Adrenal gland (tissue), 12 donors: Measurements from ENCODE around the gene TCERG1L. TPM values are rescaled to one million over a fixed set of nuclear protein-coding genes. Genes with fewer than 3 reads are reported as not detected.

Experiments used
- DNase-seq, 7 donors: peaks; one replicate each; pipeline ENCODE4 v3.0.0-alpha.2; 2019 to 2020
- H3K27ac ChIP-seq, 5 donors: fragments of 200-600 bp; sonication (generic) in 4 of 5; 1 replicate in 3 of 5; 2 replicates in 2 of 5; pipeline versions ENCODE4 v1.5.1 to v1.8.0; 2016 to 2020; ENCODE audit warnings: mild to moderate bottlenecking in 1 of 5
- H3K27me3 ChIP-seq: fragments of 200-600 bp; 2 replicates; pipeline ENCODE4 v1.8.0; 2021
- H3K36me3 ChIP-seq, 2 donors: fragments of 200-600 bp; replicated peaks in 1 of 2; 1 replicate in 1 of 2; 2 replicates in 1 of 2; pipeline versions ENCODE4 v1.5.1 to v1.8.0; 2018 to 2022
- H3K4me1 ChIP-seq, 2 donors: fragments of 200-600 bp; replicated peaks in 1 of 2; 1 replicate in 1 of 2; 2 replicates in 1 of 2; pipeline versions ENCODE4 v1.5.1 to v1.8.0; 2018 to 2021
- H3K4me3 ChIP-seq, 4 donors: fragments of 200-600 bp; sonication (generic) in 3 of 4; one replicate each; pipeline ENCODE4 v1.5.1; 2016 to 2018
- H3K9me3 ChIP-seq, 3 donors: fragments of 200-600 bp; sonication (generic) in 1 of 3; replicated peaks in 1 of 3; 1 replicate in 2 of 3; 2 replicates in 1 of 3; pipeline versions ENCODE4 v1.5.1 to v1.8.0; 2016 to 2021
- POLR2A ChIP-seq, 2 donors: fragments of 450-650 bp; IDR thresholded peaks; one replicate each; pipeline ENCODE4 v1.6.1; 2017; ENCODE audit warnings: antibody characterized with exemption in 2 of 2, mild to moderate bottlenecking in 2 of 2, moderate library complexity in 1 of 2
- WGBS, 4 donors: extraction: QIAGEN DNeasy Blood & Tissue Kit in 2 of 4; methylation state at CpG; one replicate each; pipeline versions ENCODE4 v1.1.5 to v1.1.7; 2013 to 2017; 5-methylcytosine and 5-hydroxymethylcytosine counted together
- intact Hi-C, 2 donors: fragments of 100-400 bp; cut with DNase I; formaldehyde crosslinking; loops; one replicate each; pipeline versions ENCODE4 v1.14.1 to v1.15.0; 2022 to 2023
- polyA plus RNA-seq, 3 donors: library from polyadenylated mRNA; stranded (reverse); fragments of 200-250 nt in 2 of 3; fragments of 350-450 nt in 1 of 3; fragmentation: Illumina TruSeq in 1 of 3; extraction: RNeasy Lipid Tissue Mini Kit (QIAGEN cat#74804) in 1 of 3; gene quantifications; one replicate each; pipeline ENCODE4 v1.2.3, GENCODE V29; 2013 to 2014
- total RNA-seq, 9 donors: library from RNA; depleted of rRNA in 4 of 9; stranded (reverse); fragments of >200 nt in 4 of 9; fragments of 120-200 nt in 1 of 9; fragmentation: NEBNext Ultra II Directional in 1 of 9; extraction: Animal tissue kit (Norgen Biotek cat#: 25700) in 1 of 9; gene quantifications; one replicate each; pipeline versions ENCODE4 v1.1.0 to v1.2.4, GENCODE V29; 2013 to 2023
- TF ChIP-seq, protein P1 (sequence below), 6 experiments: fragments of 450-650 bp in 4 of 6; fragments of 200-600 bp in 2 of 6; sonication (generic) in 1 of 6; IDR thresholded peaks; 1 replicate in 5 of 6; 2 replicates in 1 of 6; pipeline versions ENCODE4 v1.5.1 to v1.8.0; 2016 to 2021; ENCODE audit warnings: antibody characterized with exemption in 6 of 6, mild to moderate bottlenecking in 2 of 6, moderate library complexity in 1 of 6
- donor health status: healthy with polysubstance abuse.
- donor health status: Bipolar disorder and iron deficiency.
- donor health status: DM: yes; HTN: yes; CAD: no.
- donor health status: DM: no; HTN: no; CAD: no.
- donor health status: DM: no; HTN: no; CAD: no.
- donor health status: DM: yes; HTN: yes; CAD: no.

The TCERG1L gene
- total and polyA plus RNA-seq, 12 donors, result 0.17 to 3.4 (median 0.97) TPM

DNA sequence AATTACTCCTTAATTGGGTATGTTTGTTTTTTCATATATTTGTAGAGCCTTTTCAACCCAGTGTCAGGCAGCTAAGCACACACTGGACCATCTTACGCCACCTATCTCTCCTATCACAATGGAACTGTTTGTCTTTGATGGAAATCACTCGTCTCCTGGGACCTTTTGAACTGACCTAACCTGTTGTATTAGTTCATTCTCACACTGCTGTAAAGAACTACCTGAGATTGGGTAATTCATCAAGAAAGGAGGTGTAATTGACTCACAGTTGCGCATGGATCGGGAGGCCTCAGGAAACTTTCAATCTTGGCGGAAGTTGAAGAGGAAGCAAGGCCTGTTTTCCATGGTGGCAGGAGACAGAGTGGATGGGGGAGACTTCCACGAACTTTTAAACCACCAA lies 182.0 kb downstream of the TCERG1L start:
- Histone ChIP-seq H3K27me3 (no peaks in the 10 kb centered on the region), H3K36me3 (no peaks in the 10 kb centered on the region), H3K4me1 (no peaks in the 10 kb centered on the region), H3K27ac (no peak overlapping the region), H3K4me3 (no peak overlapping the region), H3K9me3 (no peaks in the 10 kb centered on the region)
- DNase-seq, result no peak
- intact Hi-C loops, result no loop called here
- 83 to 89% (median 84%) methylated on average over 6 of the region's 6 CpGs for WGBS, 4 donors
- TF ChIP-seq, protein P1, sequence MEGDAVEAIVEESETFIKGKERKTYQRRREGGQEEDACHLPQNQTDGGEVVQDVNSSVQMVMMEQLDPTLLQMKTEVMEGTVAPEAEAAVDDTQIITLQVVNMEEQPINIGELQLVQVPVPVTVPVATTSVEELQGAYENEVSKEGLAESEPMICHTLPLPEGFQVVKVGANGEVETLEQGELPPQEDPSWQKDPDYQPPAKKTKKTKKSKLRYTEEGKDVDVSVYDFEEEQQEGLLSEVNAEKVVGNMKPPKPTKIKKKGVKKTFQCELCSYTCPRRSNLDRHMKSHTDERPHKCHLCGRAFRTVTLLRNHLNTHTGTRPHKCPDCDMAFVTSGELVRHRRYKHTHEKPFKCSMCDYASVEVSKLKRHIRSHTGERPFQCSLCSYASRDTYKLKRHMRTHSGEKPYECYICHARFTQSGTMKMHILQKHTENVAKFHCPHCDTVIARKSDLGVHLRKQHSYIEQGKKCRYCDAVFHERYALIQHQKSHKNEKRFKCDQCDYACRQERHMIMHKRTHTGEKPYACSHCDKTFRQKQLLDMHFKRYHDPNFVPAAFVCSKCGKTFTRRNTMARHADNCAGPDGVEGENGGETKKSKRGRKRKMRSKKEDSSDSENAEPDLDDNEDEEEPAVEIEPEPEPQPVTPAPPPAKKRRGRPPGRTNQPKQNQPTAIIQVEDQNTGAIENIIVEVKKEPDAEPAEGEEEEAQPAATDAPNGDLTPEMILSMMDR (IDR thresholded peaks at IDR 0.05), result no peak
- no peak for TF ChIP-seq POLR2A (IDR thresholded peaks at IDR 0.05)

DNA sequence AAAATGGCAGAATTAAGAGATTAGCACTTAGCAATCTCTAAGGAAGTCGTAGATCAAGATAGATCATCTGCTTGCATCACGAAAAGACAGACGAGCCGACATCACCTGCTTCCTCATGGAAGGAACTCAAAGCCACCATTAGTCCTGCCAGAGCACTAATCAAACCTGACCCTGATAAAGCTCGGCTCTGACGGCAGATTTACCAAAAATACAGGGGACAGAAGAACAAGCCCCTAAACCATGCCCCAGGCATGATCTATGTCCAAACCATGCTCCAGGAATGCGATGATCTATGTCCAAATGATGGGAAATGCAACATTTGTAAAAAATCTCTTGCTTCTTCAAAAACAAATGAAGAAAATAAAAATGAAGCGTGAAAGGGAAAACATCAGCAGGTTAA lies 182.8 kb downstream of the TCERG1L start:
- TF ChIP-seq, protein P1 (IDR thresholded peaks at IDR 0.05), result no peak
- no peak for TF ChIP-seq POLR2A (IDR thresholded peaks at IDR 0.05)
- intact Hi-C loops, result no loop called here
- DNase-seq, result no peak
- Histone ChIP-seq H3K4me1 (no peaks in the 10 kb centered on the region), H3K36me3 (no peaks in the 10 kb centered on the region), H3K4me3 (no peak overlapping the region), H3K27ac (no peak overlapping the region), H3K27me3 (no peaks in the 10 kb centered on the region), H3K9me3 (no peaks in the 10 kb centered on the region)
- WGBS, 4 donors, result 64 to 81% (median 72%) methylated on average over 8 of the region's 8 CpGs

DNA sequence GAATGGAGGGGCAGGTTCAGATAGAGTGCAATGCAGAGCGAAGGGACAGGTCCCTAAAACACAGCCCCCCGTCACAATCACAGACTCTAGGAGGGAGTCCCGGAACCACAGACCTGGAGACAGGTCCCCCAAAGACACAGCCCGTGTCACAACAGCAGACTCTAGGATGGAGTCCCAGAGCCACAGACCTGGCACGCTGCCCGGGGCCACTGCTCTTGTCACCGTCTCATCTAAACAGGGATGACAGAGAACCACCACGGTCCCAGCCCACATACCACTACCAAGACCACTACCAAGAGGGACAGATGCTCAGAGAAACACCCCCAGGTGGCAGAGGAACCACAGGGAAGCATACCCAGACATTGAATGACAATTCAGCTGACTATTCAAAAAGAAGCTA lies 183.9 kb downstream of the TCERG1L start:
- Histone ChIP-seq H3K9me3 (no peaks in the 10 kb centered on the region), H3K27ac (no peak overlapping the region), H3K4me3 (no peak overlapping the region), H3K27me3 (no peaks in the 10 kb centered on the region), H3K4me1 (no peaks in the 10 kb centered on the region), H3K36me3 (no peaks in the 10 kb centered on the region)
- intact Hi-C loops, result no loop called here
- WGBS, 4 donors, result 68 to 76% (median 71%) methylated on average over 4 to 8 of the region's 8 CpGs
- TF ChIP-seq, protein P1 (IDR thresholded peaks at IDR 0.05), result no peak
- no peak for TF ChIP-seq POLR2A (IDR thresholded peaks at IDR 0.05)
- no peak for DNase-seq

DNA sequence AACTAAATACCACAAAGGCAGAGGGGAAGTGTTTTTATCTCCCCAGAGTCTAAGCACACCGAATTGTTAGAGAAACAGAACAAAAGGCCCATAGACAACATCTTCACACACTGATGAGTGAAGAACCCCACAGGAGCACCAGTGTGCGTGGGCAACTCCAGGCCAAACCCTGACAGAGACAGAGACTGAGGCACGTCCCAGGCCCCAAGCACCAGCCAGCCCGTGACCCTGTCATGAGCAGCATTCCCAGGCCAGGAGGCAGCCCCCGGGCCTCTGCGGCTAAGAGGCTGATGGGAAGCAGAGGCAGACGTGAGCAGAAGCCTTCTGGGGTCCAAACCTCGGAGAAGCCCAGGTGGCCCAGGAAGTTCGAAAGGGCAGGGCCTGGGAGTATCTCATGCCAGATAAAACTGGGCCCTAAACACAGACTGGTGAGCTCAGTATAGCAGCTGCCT lies 184.4 kb downstream of the TCERG1L start:
- DNase-seq, result no peak
- H3K27me3 ChIP-seq, result no peaks in the 10 kb centered on the region
- no peaks in the 10 kb centered on the region for H3K36me3 ChIP-seq
- intact Hi-C loops, result no loop called here
- no peak overlapping the region for H3K27ac ChIP-seq
- no peaks in the 10 kb centered on the region for H3K9me3 ChIP-seq
- WGBS, 4 donors, result 73 to 82% (median 77%) methylated on average over 2 to 9 of the region's 9 CpGs
- no peak overlapping the region for H3K4me3 ChIP-seq
- TF ChIP-seq, protein P1 (IDR thresholded peaks at IDR 0.05), result no peak
- TF ChIP-seq POLR2A (IDR thresholded peaks at IDR 0.05), result no peak
- no peaks in the 10 kb centered on the region for H3K4me1 ChIP-seq
